HUES6 (cell line): ENCODE measurements around the gene WNT1.

Experiments
- H3K27ac ChIP-seq: 2 replicates; pipeline ENCODE4 v1.7.0; 2013; ENCODE audit warnings: low read depth, mild to moderate bottlenecking, low read length, inconsistent platforms
- H3K27me3 ChIP-seq: 2 replicates; pipeline ENCODE4 v1.6.1; 2013; ENCODE audit warnings: low read length; ENCODE audit not compliant: control insufficient read depth, insufficient read depth
- H3K36me3 ChIP-seq: 2 replicates; pipeline ENCODE4 v1.6.1; 2013; ENCODE audit warnings: low read length; ENCODE audit not compliant: control insufficient read depth, insufficient read depth
- H3K4me1 ChIP-seq: 2 replicates; pipeline ENCODE4 v1.6.1; 2013; ENCODE audit warnings: low read length; ENCODE audit not compliant: control insufficient read depth, insufficient read depth
- H3K4me3 ChIP-seq: 2 replicates; pipeline ENCODE4 v1.5.1; 2013; ENCODE audit warnings: low read depth, low read length
- H3K9ac ChIP-seq: one replicate; pipeline ENCODE4 v1.6.1; 2013; ENCODE audit warnings: mild to moderate bottlenecking, low read length
- H3K9me3 ChIP-seq: 2 replicates; pipeline ENCODE4 v1.6.1; 2013; ENCODE audit warnings: low read depth, low read length; ENCODE audit not compliant: control insufficient read depth, insufficient read depth

The WNT1 gene

DNA sequence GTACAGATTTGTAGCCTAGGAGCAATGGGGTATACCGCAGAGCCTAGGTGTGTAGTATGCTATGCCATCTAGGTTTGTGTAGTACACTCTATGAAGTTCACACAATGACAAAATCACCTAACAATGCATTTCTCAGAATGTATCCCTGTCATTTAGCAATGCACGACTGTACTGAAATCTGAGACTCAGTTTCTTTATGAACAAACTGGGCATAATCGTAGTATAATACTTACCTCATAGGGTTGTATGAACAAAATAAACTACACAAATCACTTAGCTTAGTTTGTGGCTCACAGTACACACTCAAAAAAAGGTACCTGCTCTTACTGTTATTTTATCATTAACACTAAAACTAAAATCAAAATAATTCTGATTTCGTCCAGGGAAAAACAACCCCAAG lies 47.3 kb downstream of the WNT1 start:
- no peaks in the 10 kb centered on the region for H3K9me3 ChIP-seq
- H3K27me3 ChIP-seq: no peaks in the 10 kb centered on the region
- no peak overlapping the region for H3K4me3 ChIP-seq
- no peak overlapping the region for H3K27ac ChIP-seq
- peaks cover 93% of the 10 kb centered on the region for H3K36me3 ChIP-seq
- H3K4me1 ChIP-seq: no peaks in the 10 kb centered on the region
- H3K9ac ChIP-seq: no peak overlapping the region

DNA sequence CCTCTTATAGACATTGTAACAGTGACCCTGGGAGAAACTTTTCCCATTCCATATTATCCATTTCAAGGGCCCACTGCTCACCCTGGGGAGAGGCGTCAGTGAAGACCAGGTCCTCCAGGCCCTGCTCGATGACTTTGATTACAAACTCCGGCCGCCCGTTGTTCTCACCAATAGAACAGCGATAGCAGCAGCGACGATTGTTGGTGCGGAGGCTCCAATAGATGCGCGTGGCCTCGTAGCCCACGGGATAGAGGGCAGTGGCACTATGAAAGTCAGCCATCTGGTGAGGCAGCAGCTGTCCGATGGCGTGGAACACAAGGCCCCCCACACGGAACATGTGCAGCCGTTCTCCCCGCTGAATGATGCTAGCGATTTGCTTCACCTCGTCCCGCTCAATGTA lies 48.0 kb downstream of the WNT1 start:
- Histone ChIP-seq H3K4me1 (no peaks in the 10 kb centered on the region), H3K27ac (no peak overlapping the region), H3K4me3 (no peak overlapping the region), H3K27me3 (no peaks in the 10 kb centered on the region), H3K36me3 (peaks cover 100% of the 10 kb centered on the region), H3K9me3 (no peaks in the 10 kb centered on the region), H3K9ac (no peak overlapping the region)

DNA sequence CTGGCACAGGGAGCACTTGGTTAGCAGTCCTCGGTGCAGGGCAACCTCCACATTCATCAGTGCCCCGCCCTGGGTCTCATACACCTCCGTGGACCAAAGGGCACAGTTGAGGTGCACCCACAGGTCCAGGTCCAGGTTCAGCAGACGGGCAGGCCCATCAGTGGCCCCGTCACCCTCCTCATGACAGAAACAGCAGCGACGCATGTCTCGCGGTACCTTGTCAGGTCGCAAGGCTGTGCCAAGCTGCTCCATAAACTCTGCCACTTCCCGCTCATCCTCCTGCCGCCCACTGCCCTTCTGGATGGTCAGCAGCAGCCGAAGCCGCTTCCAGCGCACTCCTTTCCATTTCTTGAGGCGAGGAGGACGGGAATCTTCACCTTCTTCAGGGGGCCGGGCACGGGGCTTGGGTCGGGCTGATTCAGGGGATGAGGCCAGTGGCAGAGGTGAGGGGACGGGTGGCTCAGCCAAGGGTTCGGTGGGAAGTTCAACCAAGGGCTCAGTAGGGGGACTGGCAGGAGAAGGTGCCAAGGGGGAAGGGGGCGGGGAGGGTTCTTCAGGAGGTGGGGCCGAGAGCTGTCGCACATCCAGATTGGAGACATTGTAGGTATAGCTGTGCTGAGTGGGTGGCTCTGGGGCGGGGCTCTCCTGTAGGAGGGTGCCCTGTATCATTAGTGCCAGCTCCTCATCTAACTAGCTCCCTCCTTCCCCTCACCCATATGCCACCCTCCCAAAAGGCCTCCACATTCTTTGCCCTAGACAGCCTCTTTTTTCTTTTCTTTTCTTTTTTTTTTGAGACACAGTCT lies 48.8 kb downstream of the WNT1 start:
- Histone ChIP-seq H3K9ac (no peak overlapping the region), H3K9me3 (no peaks in the 10 kb centered on the region), H3K4me3 (no peak overlapping the region), H3K36me3 (peaks cover 100% of the 10 kb centered on the region), H3K27ac (no peak overlapping the region), H3K4me1 (no peaks in the 10 kb centered on the region), H3K27me3 (no peaks in the 10 kb centered on the region)

DNA sequence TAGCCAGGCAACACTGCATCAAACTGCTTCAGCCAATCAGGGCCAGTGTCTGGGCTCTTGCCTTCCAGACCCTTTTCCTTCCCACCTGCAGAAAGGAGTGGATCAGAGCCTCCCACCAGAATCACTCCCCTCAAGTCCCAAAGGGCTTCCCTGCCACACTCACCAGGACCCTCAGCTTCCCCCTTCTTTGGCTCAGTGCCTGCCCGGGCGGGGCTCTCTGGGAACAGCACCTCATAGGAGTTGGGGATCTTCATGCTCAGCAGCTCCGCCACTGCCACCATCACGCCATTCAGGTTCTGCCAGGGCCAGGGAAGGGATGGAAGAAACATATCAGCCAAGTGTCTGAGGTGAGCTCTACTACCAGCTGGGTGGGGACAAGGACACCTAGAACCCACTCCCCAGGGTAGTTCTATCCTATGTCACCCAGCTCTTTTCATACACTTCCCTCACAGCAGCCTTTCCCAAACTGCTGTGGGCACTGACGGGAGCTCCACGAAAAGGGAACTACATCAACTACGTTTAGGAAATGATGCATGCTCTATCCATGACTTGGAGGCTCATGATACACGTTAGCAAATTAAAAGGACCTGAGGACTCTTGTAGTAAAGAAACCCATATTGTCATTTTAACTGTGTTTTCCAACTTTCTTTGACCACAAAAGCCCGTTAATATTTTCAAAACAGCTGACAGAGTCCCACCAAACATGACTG lies 49.9 kb downstream of the WNT1 start:
- Histone ChIP-seq H3K9me3 (no peaks in the 10 kb centered on the region), H3K36me3 (peaks cover 100% of the 10 kb centered on the region), H3K9ac (no peak overlapping the region), H3K27ac (no peak overlapping the region), H3K27me3 (no peaks in the 10 kb centered on the region), H3K4me1 (no peaks in the 10 kb centered on the region), H3K4me3 (no peak overlapping the region)

DNA sequence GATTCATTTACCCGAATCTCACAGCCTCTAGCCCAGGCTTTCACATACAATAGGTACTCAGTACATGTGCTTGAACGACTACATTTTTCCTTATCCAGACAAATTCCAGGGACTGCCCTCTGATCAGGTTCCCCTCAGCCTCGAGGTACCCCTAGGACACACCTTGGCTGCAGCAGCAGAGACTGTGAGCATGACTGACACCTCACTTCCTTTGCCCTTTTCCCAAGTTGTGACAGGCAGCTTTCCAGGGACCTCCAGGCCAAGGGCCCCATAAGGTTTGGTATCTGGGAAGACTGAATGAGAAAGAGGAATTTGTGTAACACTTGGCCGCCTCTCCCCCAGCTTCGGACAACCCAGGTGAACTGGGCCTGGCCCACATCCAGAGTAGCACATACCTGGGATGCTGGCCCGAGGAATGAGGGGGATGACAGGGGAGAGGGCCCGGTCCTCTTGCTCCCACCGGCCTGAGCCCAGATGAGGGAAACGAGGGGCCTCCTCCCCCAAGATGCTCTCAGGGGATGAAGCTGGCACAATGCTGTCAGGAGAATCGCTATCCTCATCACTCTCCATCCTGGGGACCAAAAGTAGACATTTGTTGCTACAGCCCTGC lies 50.6 kb downstream of the WNT1 start:
- Histone ChIP-seq H3K27me3 (no peaks in the 10 kb centered on the region), H3K27ac (no peak overlapping the region), H3K4me1 (no peaks in the 10 kb centered on the region), H3K9me3 (no peaks in the 10 kb centered on the region), H3K4me3 (no peak overlapping the region), H3K36me3 (peaks cover 100% of the 10 kb centered on the region), H3K9ac (no peak overlapping the region)

DNA sequence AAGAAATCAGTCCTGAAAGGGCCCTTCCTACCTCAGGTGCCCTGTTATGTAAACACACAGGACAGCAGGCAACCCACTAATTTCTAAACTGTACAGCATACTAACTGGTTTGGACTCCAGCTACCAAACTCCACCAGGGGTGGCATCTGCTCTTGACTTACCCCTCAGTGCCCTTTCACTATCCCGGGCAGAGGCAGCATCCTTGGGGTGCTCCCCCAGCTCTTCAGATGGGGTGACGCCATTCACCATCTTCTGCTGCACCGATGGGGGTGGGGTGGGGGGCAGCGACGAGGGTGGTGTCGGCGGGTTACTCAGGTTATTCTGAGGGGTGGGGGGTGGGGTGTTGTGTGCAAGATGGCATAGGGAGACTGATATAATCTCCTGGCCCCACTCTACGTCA lies 52.0 kb downstream of the WNT1 start:
- no peaks in the 10 kb centered on the region for H3K27me3 ChIP-seq
- peaks cover 100% of the 10 kb centered on the region for H3K36me3 ChIP-seq
- no peak overlapping the region for H3K27ac ChIP-seq
- no peak overlapping the region for H3K4me3 ChIP-seq
- H3K4me1 ChIP-seq: no peaks in the 10 kb centered on the region
- no peak overlapping the region for H3K9ac ChIP-seq
- no peaks in the 10 kb centered on the region for H3K9me3 ChIP-seq

DNA sequence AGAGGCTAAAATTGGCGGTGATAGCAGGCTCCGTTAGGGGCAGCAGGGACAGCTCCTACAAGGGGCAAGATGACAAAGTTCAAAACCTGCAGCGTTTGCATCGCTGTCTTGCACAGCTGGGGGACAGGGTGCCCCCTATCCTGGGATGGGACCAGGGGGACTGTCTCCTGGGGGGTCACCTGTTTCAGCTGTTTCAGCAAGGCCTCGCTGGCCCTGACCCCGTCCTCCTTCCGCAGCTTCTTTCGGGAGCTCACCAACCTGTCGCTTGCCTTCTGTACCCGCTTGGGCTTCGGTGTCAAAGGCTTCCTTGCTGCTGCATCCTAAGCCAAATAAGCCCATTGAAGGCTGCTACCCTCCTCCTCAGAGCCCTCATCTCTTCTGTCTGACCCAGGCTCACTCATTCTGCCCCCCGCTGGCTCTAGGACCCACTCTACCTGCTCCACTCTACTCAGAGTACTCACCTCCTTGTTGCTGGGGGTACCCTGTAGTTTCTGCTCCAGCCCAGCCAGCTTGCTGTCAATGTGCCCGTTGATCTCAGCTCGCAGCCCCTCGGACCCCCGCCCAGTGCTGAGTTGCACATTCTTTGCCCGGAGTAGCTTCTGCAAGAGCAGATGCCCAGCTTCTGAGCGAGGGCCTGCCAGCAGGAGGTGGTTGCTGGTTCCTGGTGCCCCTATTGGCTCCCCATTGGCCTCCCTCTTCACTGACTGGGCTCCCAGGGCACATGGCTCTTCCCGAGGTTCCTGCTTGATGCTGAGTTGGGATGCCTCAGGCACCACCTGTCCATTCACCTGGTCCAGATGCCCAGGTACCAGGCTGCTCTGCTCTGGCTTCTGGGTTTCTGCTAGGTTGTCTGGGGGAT lies 52.8 kb downstream of the WNT1 start:
- no peak overlapping the region for H3K9ac ChIP-seq
- peaks cover 98% of the 10 kb centered on the region for H3K36me3 ChIP-seq
- no peaks in the 10 kb centered on the region for H3K27me3 ChIP-seq
- H3K27ac ChIP-seq: no peak overlapping the region
- no peak overlapping the region for H3K4me3 ChIP-seq
- no peaks in the 10 kb centered on the region for H3K4me1 ChIP-seq
- H3K9me3 ChIP-seq: no peaks in the 10 kb centered on the region

DNA sequence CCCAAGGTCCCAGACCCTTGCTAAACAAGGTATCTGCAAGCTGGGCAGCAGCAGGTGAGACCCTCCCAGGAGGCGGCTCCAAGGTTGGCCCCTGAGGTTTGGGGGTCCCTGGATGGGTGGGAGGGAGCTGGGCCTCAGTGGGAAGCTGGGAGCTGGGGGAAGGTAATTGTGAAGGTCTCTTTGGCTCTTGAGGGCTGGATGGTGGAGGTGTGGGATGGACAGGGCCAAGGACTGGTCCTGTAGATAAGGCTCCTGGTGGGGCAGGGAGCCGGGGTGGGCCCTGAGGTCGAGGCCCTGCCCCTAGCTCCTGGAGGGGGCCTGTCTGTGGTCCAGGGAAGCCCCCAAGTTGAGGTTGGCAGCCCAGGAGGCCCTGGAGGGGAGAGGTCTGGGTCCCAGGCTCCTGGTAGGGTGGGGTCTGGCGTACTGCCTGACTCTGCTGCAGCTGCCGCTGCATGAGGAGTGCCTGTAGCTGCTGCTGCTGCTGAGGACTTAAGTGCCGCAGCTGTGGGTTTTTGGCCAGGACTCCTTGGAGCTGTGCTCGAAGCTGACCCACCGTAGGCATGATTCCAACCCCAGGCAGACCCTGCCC lies 53.5 kb downstream of the WNT1 start:
- no peaks in the 10 kb centered on the region for H3K27me3 ChIP-seq
- H3K36me3 ChIP-seq: peaks cover 95% of the 10 kb centered on the region
- no peaks in the 10 kb centered on the region for H3K9me3 ChIP-seq
- H3K27ac ChIP-seq: no peak overlapping the region
- no peak overlapping the region for H3K4me3 ChIP-seq
- H3K9ac ChIP-seq: no peak overlapping the region
- H3K4me1 ChIP-seq: no peaks in the 10 kb centered on the region
